Mucosa of descending colon (tissue), 3 donors: ENCODE results near the gene ARMH3. TPM values are rescaled to one million over a fixed set of nuclear protein-coding genes. Genes with fewer than 3 reads are reported as not detected.

Experiments used
- ATAC-seq: fragments of 200-7000 bp; cut with Tn5 transposase; one replicate; pipeline ENCODE4 v1.9.1; 2020; ENCODE audit warnings: mild to moderate bottlenecking, moderate library complexity
- DNase-seq, 3 donors: peaks; one replicate each; pipeline ENCODE4 v3.0.0-alpha.2; 2020
- H3K36me3 ChIP-seq: fragments of 200-600 bp; one replicate; pipeline ENCODE4 v1.8.0; 2021; ENCODE audit warnings: low read depth, mild to moderate bottlenecking
- H3K4me1 ChIP-seq: fragments of 200-600 bp; one replicate; pipeline ENCODE4 v1.8.0; 2021; ENCODE audit warnings: low read depth, mild to moderate bottlenecking
- H3K4me3 ChIP-seq: fragments of 200-600 bp; one replicate; pipeline ENCODE4 v1.8.0; 2021; ENCODE audit warnings: mild to moderate bottlenecking
- H3K9me3 ChIP-seq: fragments of 200-600 bp; one replicate; pipeline ENCODE4 v1.8.0; 2021; ENCODE audit warnings: mild to moderate bottlenecking
- intact Hi-C, 2 donors: fragments of 100-400 bp; cut with DNase I in 1 of 2; cut with micrococcal nuclease in 1 of 2; formaldehyde crosslinking; loops; one replicate each; pipeline versions ENCODE4 v1.11.0 to v1.11.1; 2022; cut with DNase I, micrococcal nuclease
- total RNA-seq, 3 donors: library from RNA; stranded (reverse); fragmentation: NEBNext Ultra II Directional in 2 of 3; extraction: Animal tissue kit (Norgen Biotek cat#: 25700) in 2 of 3; gene quantifications; one replicate each; pipeline versions ENCODE4 v1.2.1 to v1.2.4, GENCODE V29; 2021 to 2023
- TF ChIP-seq, protein P1 (sequence below): fragments of 200-600 bp; IDR thresholded peaks from one replicate; pipeline ENCODE4 v1.8.0; 2022; ENCODE audit warnings: antibody characterized with exemption, mild to moderate bottlenecking
- donor health status: DM: no; HTN: no; CAD: no; lungs with moderate emphysema.
- donor health status: DM: no; HTN: no; CAD: no.
- donor health status: DM: no; HTN: yes; CAD: no.

The ARMH3 gene
- total RNA-seq, 3 donors from 2014 or later: 25.8 to 45.6 (median 28.1) TPM

DNA sequence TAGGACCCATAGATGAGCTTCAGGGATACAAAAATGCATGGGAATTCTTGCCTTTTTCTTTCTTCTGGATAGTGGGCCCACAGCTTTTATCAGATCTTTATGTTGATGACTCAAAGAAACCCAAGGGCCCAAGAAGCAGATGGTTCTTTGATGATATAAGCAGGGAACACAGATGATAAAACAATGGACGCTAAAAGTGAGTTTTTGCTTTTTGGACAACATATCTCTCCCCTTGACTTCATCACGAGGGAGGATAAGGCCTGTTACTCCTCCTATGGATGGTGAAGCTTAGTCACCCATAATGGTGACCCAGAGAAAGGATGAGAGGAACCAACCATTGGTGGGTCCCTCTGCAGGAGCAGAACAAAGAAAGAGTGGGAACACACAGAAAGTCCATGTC lies 231.2 kb downstream of the ARMH3 start:
- Histone ChIP-seq H3K4me3 (no peak overlapping the region), H3K9me3 (no peaks in the 10 kb centered on the region), H3K4me1 (peaks cover 6% of the 10 kb centered on the region), H3K36me3 (no peaks in the 10 kb centered on the region)
- intact Hi-C loops: no loop called here
- ATAC-seq (no peak), DNase-seq (no peak)
- TF ChIP-seq, protein P1, sequence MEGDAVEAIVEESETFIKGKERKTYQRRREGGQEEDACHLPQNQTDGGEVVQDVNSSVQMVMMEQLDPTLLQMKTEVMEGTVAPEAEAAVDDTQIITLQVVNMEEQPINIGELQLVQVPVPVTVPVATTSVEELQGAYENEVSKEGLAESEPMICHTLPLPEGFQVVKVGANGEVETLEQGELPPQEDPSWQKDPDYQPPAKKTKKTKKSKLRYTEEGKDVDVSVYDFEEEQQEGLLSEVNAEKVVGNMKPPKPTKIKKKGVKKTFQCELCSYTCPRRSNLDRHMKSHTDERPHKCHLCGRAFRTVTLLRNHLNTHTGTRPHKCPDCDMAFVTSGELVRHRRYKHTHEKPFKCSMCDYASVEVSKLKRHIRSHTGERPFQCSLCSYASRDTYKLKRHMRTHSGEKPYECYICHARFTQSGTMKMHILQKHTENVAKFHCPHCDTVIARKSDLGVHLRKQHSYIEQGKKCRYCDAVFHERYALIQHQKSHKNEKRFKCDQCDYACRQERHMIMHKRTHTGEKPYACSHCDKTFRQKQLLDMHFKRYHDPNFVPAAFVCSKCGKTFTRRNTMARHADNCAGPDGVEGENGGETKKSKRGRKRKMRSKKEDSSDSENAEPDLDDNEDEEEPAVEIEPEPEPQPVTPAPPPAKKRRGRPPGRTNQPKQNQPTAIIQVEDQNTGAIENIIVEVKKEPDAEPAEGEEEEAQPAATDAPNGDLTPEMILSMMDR: no peak

DNA sequence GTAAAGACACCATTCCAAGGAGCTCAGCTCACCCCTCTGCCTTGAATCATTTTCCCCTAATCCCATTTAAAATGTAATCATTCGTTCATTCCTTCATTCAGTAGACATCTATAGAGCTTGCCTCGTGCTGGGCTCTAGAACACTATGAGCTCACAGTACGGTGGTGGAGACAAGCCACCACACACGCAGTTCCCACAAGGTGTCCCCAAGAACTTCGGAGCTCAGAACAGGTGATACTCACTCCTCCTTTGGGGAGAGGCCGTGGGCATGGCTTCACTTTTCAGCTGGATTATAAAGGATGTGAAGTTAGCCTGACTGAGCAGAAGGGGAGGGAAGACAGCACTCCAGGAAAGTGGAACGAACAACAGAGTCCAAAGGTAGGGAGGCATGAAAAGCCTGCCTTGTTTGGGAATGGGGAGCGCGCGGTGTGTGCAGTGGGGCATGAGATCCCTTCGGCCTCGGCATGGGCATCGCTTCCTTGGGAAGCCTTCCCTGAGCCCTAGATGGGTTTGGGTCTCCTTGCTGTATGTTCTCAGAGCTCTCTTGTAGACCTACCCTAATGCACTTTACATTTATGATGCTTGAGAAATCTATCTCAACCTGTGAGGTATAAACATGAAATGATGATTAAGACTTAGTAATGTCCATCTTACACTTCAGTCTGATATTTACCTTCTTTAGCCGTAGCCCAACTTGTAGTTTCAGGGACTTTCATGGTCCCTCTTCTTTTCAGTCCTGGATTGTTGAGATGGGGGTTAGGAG lies 236.9 kb downstream of the ARMH3 start:
- peak overlapping the region; percentile 96 for H3K4me3 ChIP-seq
- peak in 2 of 3 donors; percentile 53 to 63 for DNase-seq
- no peaks in the 10 kb centered on the region for H3K36me3 ChIP-seq
- no peaks in the 10 kb centered on the region for H3K9me3 ChIP-seq
- intact Hi-C loops: no loop called here
- TF ChIP-seq, protein P1: no peak
- peak; percentile 37 for ATAC-seq
- peaks cover 19% of the 10 kb centered on the region for H3K4me1 ChIP-seq

DNA sequence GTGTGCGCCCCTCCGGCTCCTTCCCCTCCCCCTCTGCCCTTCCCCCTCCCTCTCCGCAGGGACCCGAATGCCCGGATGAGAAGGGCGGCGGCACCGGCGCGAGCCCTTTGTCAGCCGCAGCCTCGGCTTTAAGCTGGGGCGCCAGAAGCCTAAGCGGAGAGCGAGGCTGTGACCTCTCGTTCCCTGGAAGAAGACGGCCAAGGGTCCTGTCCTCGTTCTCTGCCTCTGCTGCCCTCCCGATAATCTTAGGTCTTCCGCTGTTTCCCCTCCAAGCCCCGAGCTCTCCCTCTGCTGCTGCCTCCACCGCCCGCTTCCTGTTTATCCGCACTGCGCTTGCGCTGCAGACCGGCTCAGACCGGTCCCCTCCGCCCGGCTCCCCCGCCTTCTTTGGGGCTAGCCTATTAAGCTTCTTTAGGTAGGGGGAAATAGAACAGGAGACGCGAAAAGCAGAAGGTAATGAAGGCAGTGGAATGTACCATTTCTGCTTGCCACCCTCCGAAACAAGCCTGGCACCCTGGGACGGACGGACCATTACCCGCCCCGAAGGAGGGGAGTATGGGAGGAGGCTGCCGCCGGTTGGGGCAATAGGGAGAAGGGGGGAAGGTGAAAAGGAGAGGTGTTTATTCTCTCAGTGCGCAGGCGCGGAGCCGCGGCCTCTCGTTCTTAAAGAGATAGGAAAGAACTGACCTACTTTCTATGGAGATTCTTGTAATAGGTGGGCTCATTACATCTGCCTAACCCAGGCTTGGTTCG lies 237.7 kb downstream of the ARMH3 start, which contains the start of gene OGA:
Gene OGA, minus strand, starts transcription at position 326 of the 753 bp plus-strand sequence. CDS start 422 bp downstream, outside the sequence.
- no peaks in the 10 kb centered on the region for H3K9me3 ChIP-seq
- ATAC-seq: peak; percentile 92
- H3K36me3 ChIP-seq: no peaks in the 10 kb centered on the region
- peak within 1 kb of the TSS; percentile 96 for H3K4me3 ChIP-seq
- intact Hi-C loops: no loop called here
- peaks cover 19% of the 10 kb centered on the region for H3K4me1 ChIP-seq
- TF ChIP-seq, protein P1: no peak
- peak; percentile 97 to 99 (median 97) for DNase-seq

DNA sequence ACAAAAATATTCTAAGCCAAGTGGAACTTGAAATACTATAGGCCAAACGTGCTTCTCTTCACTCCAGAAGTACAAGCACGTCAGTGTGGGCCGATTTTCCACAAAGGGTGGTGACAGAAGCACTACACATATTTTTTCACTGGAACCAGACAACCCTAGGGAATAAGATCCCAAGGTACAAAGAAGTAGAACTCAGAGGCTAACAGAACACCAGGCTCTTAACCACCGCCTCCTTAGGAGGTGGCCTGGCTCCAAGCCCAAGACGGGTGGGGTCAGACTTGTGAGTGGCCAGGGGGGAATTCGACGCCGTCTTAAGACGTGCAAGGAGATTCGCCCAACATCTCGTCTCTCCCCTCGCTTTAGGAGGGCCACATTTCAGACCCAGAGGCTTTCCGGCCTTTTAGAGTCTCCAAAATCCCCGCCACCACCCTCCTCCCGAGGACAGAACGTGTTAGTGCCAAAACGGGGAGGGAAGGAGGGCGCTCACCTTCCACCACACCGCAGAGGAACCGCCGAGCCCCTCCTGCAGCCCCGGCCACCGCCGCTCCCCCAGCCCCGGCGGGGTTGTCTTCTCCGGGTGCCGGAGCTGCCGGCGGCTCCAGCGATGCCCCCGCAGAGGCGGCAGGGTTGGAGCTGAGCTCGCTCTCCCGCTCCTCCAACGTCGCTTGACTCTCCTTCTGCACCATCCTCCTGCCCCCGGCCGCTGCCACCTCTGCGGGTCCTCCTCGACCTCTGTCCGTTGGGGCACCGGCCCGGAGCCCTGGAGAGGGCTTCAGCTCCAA lies 238.4 kb downstream of the ARMH3 start:
- H3K36me3 ChIP-seq: no peaks in the 10 kb centered on the region
- H3K9me3 ChIP-seq: no peaks in the 10 kb centered on the region
- peak; percentile 92 to 97 (median 94) for DNase-seq
- ATAC-seq: peak; percentile 57
- TF ChIP-seq, protein P1: no peak
- intact Hi-C loops: no loop called here
- H3K4me3 ChIP-seq: peak overlapping the region; percentile 96
- H3K4me1 ChIP-seq: peaks cover 19% of the 10 kb centered on the region

DNA sequence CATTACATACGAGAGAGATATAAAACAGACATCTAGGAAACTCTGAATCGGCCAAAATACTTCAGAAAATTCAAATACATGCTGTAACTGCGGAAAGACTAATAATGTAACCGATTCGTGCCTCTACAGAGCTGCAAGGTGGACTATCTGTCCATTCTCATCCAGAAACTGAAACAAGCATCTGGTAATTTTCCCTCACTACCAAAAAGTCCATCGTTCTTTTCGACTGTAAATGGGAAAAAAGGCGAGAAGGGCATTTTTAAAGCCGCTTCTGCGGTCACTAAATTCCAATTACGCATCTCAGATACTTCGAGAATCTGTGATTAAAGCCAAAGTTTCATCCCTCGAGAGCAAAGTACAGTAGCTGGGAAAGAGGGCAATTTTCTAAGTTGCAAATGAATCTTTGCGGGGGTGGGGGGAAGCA lies 239.0 kb downstream of the ARMH3 start:
- H3K4me3 ChIP-seq: peak overlapping the region; percentile 96
- ATAC-seq: no peak
- no peak for DNase-seq
- intact Hi-C loops: no loop called here
- no peaks in the 10 kb centered on the region for H3K9me3 ChIP-seq
- H3K36me3 ChIP-seq: no peaks in the 10 kb centered on the region
- TF ChIP-seq, protein P1: no peak
- H3K4me1 ChIP-seq: peaks cover 19% of the 10 kb centered on the region
